Measurements from ENCODE around the gene MACIR. TPM values are rescaled to one million over a fixed set of nuclear protein-coding genes. Genes with fewer than 3 reads are reported as not detected.

MACIR gene
- total RNA-seq, 1 donor from 2014 or later, result 8.4 TPM

GRCh38 chr5:103293099-103293498 is 34.5 kb downstream of the MACIR start:
- Mint-ChIP-seq H3K9me3 (ENCODE audit: unreplicated experiment) (peaks cover 3% of the 10 kb centered on the region), H3K27me3 (ENCODE audit: unreplicated experiment) (no peaks in the 10 kb centered on the region), H3K4me1 (ENCODE audit: unreplicated experiment) (peaks cover 19% of the 10 kb centered on the region), H3K27ac (ENCODE audit: unreplicated experiment) (peak overlapping the region; percentile 18), H3K4me3 (ENCODE audit: unreplicated experiment) (no peak overlapping the region), H3K36me3 (ENCODE audit: unreplicated experiment) (no peaks in the 10 kb centered on the region)
- no peak for TF ChIP-seq CTCF (IDR thresholded peaks at IDR 0.05)
- DNase-seq (ENCODE audit: extremely low spot score, unreplicated experiment), result no peak

- no peak overlapping the region for H3K4me3 Mint-ChIP-seq (ENCODE audit: unreplicated experiment)
- no peaks in the 10 kb centered on the region for H3K36me3 Mint-ChIP-seq (ENCODE audit: unreplicated experiment)
- peaks cover 3% of the 10 kb centered on the region for H3K9me3 Mint-ChIP-seq (ENCODE audit: unreplicated experiment)
- DNase-seq (ENCODE audit: extremely low spot score, unreplicated experiment), result no peak
- no peak for TF ChIP-seq CTCF (IDR thresholded peaks at IDR 0.05)
- no peak overlapping the region for H3K27ac Mint-ChIP-seq (ENCODE audit: unreplicated experiment)
- peaks cover 19% of the 10 kb centered on the region for H3K4me1 Mint-ChIP-seq (ENCODE audit: unreplicated experiment)
- H3K27me3 Mint-ChIP-seq (ENCODE audit: unreplicated experiment), result no peaks in the 10 kb centered on the region
These were observed 35.2 kb downstream of the MACIR start for GRCh38 chr5:103293719-103294118.

- H3K4me1 Mint-ChIP-seq (ENCODE audit: unreplicated experiment), result peaks cover 19% of the 10 kb centered on the region
- peaks cover 3% of the 10 kb centered on the region for H3K9me3 Mint-ChIP-seq (ENCODE audit: unreplicated experiment)
- no peaks in the 10 kb centered on the region for H3K27me3 Mint-ChIP-seq (ENCODE audit: unreplicated experiment)
- no peaks in the 10 kb centered on the region for H3K36me3 Mint-ChIP-seq (ENCODE audit: unreplicated experiment)
- no peak for TF ChIP-seq CTCF (IDR thresholded peaks at IDR 0.05)
- H3K4me3 Mint-ChIP-seq (ENCODE audit: unreplicated experiment), result no peak overlapping the region
- H3K27ac Mint-ChIP-seq (ENCODE audit: unreplicated experiment), result no peak overlapping the region
- DNase-seq (ENCODE audit: extremely low spot score, unreplicated experiment), result no peak
These were observed 36.3 kb downstream of the MACIR start for GRCh38 chr5:103294906-103295305.

- Mint-ChIP-seq H3K4me3 (ENCODE audit: unreplicated experiment) (no peak overlapping the region), H3K36me3 (ENCODE audit: unreplicated experiment) (no peaks in the 10 kb centered on the region), H3K9me3 (ENCODE audit: unreplicated experiment) (peaks cover 3% of the 10 kb centered on the region), H3K27me3 (ENCODE audit: unreplicated experiment) (no peaks in the 10 kb centered on the region), H3K4me1 (ENCODE audit: unreplicated experiment) (peaks cover 19% of the 10 kb centered on the region), H3K27ac (ENCODE audit: unreplicated experiment) (no peak overlapping the region)
- no peak for DNase-seq (ENCODE audit: extremely low spot score, unreplicated experiment)
- TF ChIP-seq CTCF (IDR thresholded peaks at IDR 0.05), result no peak
These were observed 36.9 kb downstream of the MACIR start for GRCh38 chr5:103295424-103295823.

GRCh38 chr5:103295871-103296270 is 37.3 kb downstream of the MACIR start:
- Mint-ChIP-seq H3K27me3 (ENCODE audit: unreplicated experiment) (no peaks in the 10 kb centered on the region), H3K9me3 (ENCODE audit: unreplicated experiment) (peaks cover 3% of the 10 kb centered on the region), H3K36me3 (ENCODE audit: unreplicated experiment) (no peaks in the 10 kb centered on the region), H3K4me1 (ENCODE audit: unreplicated experiment) (peaks cover 19% of the 10 kb centered on the region), H3K4me3 (ENCODE audit: unreplicated experiment) (no peak overlapping the region), H3K27ac (ENCODE audit: unreplicated experiment) (no peak overlapping the region)
- DNase-seq (ENCODE audit: extremely low spot score, unreplicated experiment), result no peak
- no peak for TF ChIP-seq CTCF (IDR thresholded peaks at IDR 0.05)
